Measurements from ENCODE around the gene NANP.

DNA sequence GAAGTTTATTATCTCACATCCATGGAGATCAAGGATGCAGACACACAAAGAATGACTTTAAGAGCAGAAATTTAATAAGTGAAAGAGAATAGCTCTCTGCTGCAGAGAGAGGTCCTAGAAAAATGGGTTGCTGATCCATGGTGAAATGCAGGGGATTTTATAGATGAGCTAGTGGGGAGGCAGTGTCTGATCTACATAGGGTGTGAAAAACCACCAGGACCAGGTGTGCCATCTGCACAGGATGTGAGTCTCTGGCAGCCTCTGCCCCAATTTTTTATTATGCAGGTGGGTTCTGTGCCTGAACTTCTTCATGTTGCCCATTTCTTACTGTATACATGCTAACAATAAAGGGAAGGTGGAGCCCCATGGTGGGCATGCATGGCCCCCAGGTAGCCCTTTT, 19.9 kb upstream of the NANP start:
- TF ChIP-seq, protein P1, sequence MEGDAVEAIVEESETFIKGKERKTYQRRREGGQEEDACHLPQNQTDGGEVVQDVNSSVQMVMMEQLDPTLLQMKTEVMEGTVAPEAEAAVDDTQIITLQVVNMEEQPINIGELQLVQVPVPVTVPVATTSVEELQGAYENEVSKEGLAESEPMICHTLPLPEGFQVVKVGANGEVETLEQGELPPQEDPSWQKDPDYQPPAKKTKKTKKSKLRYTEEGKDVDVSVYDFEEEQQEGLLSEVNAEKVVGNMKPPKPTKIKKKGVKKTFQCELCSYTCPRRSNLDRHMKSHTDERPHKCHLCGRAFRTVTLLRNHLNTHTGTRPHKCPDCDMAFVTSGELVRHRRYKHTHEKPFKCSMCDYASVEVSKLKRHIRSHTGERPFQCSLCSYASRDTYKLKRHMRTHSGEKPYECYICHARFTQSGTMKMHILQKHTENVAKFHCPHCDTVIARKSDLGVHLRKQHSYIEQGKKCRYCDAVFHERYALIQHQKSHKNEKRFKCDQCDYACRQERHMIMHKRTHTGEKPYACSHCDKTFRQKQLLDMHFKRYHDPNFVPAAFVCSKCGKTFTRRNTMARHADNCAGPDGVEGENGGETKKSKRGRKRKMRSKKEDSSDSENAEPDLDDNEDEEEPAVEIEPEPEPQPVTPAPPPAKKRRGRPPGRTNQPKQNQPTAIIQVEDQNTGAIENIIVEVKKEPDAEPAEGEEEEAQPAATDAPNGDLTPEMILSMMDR (IDR thresholded peaks at IDR 0.05) = no peak
- no peak for TF ChIP-seq POLR2A (IDR thresholded peaks at IDR 0.05)
